GM12892 (cell line): ENCODE results near the gene ZNF568.

Experiments used
- POLR2A ChIP-seq: IDR thresholded peaks from 2 replicates; pipeline ENCODE4 v1.6.1; 2011; ENCODE audit warnings: low read depth, low read length, control low read depth
- POLR2AphosphoS5 ChIP-seq: IDR thresholded peaks from 2 replicates; pipeline ENCODE4 v1.6.1; 2011; ENCODE audit warnings: low read depth, low read length, control low read depth
- TAF1 ChIP-seq: IDR thresholded peaks from 2 replicates; pipeline ENCODE4 v1.6.1; 2011; ENCODE audit warnings: low read depth, mild to moderate bottlenecking, control low read depth, low read length, borderline replicate concordance

DNA sequence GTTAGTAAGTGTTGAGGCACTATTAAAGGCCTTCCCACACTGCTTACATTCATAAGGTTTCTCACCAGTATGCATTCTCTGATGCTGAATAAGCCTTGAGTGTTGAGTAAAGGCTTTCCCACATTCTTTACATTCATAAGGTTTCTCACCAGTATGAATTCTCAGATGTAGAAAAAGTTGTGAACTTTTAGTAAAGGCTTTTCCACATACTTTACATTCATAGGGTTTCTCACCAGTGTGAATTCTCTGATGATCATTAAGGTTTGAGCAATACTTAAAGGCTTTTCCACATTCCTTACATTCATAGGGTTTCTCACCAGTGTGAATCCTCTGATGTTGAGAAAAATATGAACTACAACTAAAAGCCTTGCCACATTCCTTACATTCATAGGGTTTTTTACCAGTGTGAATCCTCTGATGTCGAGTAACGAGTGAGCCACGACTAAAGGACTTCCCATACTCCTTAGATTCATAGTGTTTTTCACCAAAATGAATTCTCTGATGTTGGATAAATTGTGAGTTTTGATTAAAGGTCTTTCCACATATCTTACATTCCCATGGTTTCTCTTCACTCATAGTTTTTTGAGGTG is 24.3 kb upstream of the ZNF568 start:
- no peak for TF ChIP-seq POLR2A
- TF ChIP-seq POLR2AphosphoS5, result no peak
- no peak for TF ChIP-seq TAF1
